MM.1S (cell line): ENCODE measurements around the gene SLC26A4.
"Not testable (repeated sequence)": the region's sequence is repeated elsewhere in the genome, so short reads cannot be mapped to it uniquely, and the experiment has no call there.

Source experiments
- DNase-seq: peaks from one replicate; pipeline ENCODE4 v3.0.0-alpha.2; 2015
- H2AFZ ChIP-seq: fragments of 300-600 bp; sonication (generic); 2 replicates; pipeline ENCODE4 v1.6.0; 2016; ENCODE audit warnings: antibody characterized with exemption, low read length
- H3F3A ChIP-seq: fragments of 300-600 bp; sonication (generic); 2 replicates; pipeline ENCODE4 v1.6.1; 2016; ENCODE audit warnings: mild to moderate bottlenecking, antibody characterized with exemption, low read length, moderate library complexity, mixed read lengths; ENCODE audit not compliant: insufficient read depth
- H3K27ac ChIP-seq: fragments of 300-600 bp; sonication (generic); 2 replicates; pipeline ENCODE4 v1.5.1; 2016; ENCODE audit warnings: mild to moderate bottlenecking, low read length
- H3K27me3 ChIP-seq: fragments of 300-600 bp; sonication (generic); replicated peaks from 2 replicates; pipeline ENCODE4 v1.6.0; 2016; ENCODE audit warnings: low read length; ENCODE audit not compliant: insufficient read depth
- H3K36me3 ChIP-seq: fragments of 300-600 bp; sonication (generic); replicated peaks from 2 replicates; pipeline ENCODE4 v1.6.1; 2016; ENCODE audit warnings: mild to moderate bottlenecking, low read length, mixed read lengths; ENCODE audit not compliant: insufficient read depth
- H3K4me1 ChIP-seq: fragments of 300-600 bp; sonication (generic); 2 replicates; pipeline ENCODE4 v1.6.1; 2016; ENCODE audit warnings: low read length, mixed read lengths
- H3K4me2 ChIP-seq: fragments of 300-600 bp; sonication (generic); 2 replicates; pipeline ENCODE4 v1.6.0; 2016; ENCODE audit warnings: low read depth, low read length
- H3K4me3 ChIP-seq: fragments of 300-600 bp; sonication (generic); 2 replicates; pipeline ENCODE4 v1.5.1; 2016; ENCODE audit warnings: low read length, mixed read lengths
- H3K79me2 ChIP-seq: fragments of 300-600 bp; sonication (generic); 2 replicates; pipeline ENCODE4 v1.6.1; 2016; ENCODE audit warnings: mixed run types, low read length, mixed read lengths
- H3K9ac ChIP-seq: fragments of 300-600 bp; sonication (generic); 2 replicates; pipeline ENCODE4 v1.6.1; 2016; ENCODE audit warnings: low read length, mixed read lengths
- H3K9me2 ChIP-seq: fragments of 300-600 bp; sonication (generic); replicated peaks from 2 replicates; pipeline ENCODE4 v1.6.1; 2016; ENCODE audit warnings: mild to moderate bottlenecking, low read length, mixed read lengths; ENCODE audit not compliant: insufficient read depth
- H3K9me3 ChIP-seq: fragments of 300-600 bp; sonication (generic); replicated peaks from 2 replicates; pipeline ENCODE4 v1.6.1; 2016; ENCODE audit warnings: mild to moderate bottlenecking, low read length, mixed read lengths; ENCODE audit not compliant: insufficient read depth
- H4K20me1 ChIP-seq: fragments of 300-600 bp; sonication (generic); 2 replicates; pipeline ENCODE4 v1.6.1; 2016; ENCODE audit warnings: mild to moderate bottlenecking, low read length, moderate library complexity, mixed read lengths; ENCODE audit not compliant: insufficient read depth
- EZH2 ChIP-seq: fragments of 300-600 bp; sonication (generic); optimal IDR thresholded peaks from 2 replicates; pipeline ENCODE3; 2017; ENCODE audit warnings: low read depth, mild to moderate bottlenecking, antibody characterized with exemption, low read length, mixed read lengths
- EZH2phosphoT487 ChIP-seq: fragments of 300-600 bp; sonication (generic); IDR thresholded peaks from 2 replicates; pipeline ENCODE4 v1.6.1; 2018; ENCODE audit warnings: antibody characterized with exemption, low read length
- TF ChIP-seq, protein P1 (sequence below): fragments of 300-600 bp; sonication (generic); IDR thresholded peaks from 2 replicates; pipeline ENCODE4 v1.5.1; 2016; ENCODE audit warnings: antibody characterized with exemption, low read length, mixed read lengths

Gene SLC26A4

DNA sequence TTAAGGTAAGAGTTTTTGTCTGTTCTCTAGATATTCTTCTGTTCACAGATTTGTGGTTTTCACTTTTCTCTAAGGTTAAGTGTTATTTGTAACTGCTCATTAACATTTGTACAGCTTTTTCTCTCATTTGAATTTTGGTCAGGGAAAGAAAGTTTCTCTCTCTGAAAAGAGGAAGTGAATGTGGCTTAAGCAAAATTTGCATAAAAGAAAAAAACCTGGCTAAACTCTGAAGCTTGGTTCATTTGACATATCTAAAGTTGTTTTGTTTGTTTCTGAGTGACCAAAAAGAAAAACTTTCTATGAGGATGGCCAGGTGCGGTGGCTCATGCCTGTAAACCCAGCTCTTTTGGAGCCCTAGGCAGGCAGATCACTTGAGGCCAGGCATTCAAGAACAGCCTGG lies 22.0 kb upstream of the SLC26A4 start:
- H3K4me1 ChIP-seq = peaks cover 7% of the 10 kb centered on the region; the same call in 1 of the 2 replicates
- H3K9me2 ChIP-seq = no peaks in the 10 kb centered on the region
- H3F3A ChIP-seq = peaks cover 4% of the 10 kb centered on the region; the same call in 1 of the 2 replicates
- DNase-seq = peak; percentile 79
- no peak overlapping the region for H3K27ac ChIP-seq
- H4K20me1 ChIP-seq = no peaks in the 10 kb centered on the region
- no peak overlapping the region for H3K9ac ChIP-seq
- H3K27me3 ChIP-seq = peaks cover 53% of the 10 kb centered on the region
- H3K4me3 ChIP-seq = no peak overlapping the region
- H3K9me3 ChIP-seq = no peaks in the 10 kb centered on the region
- no peak overlapping the region for H3K4me2 ChIP-seq
- H3K36me3 ChIP-seq = no peaks in the 10 kb centered on the region
- H3K79me2 ChIP-seq = no peaks in the 10 kb centered on the region
- no peak overlapping the region for H2AFZ ChIP-seq
- peak; percentile 91; the same call in 1 of the 2 replicates for TF ChIP-seq EZH2phosphoT487
- TF ChIP-seq, protein P1, sequence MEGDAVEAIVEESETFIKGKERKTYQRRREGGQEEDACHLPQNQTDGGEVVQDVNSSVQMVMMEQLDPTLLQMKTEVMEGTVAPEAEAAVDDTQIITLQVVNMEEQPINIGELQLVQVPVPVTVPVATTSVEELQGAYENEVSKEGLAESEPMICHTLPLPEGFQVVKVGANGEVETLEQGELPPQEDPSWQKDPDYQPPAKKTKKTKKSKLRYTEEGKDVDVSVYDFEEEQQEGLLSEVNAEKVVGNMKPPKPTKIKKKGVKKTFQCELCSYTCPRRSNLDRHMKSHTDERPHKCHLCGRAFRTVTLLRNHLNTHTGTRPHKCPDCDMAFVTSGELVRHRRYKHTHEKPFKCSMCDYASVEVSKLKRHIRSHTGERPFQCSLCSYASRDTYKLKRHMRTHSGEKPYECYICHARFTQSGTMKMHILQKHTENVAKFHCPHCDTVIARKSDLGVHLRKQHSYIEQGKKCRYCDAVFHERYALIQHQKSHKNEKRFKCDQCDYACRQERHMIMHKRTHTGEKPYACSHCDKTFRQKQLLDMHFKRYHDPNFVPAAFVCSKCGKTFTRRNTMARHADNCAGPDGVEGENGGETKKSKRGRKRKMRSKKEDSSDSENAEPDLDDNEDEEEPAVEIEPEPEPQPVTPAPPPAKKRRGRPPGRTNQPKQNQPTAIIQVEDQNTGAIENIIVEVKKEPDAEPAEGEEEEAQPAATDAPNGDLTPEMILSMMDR = no peak
- no peak for TF ChIP-seq EZH2

GRCh38 chr7:107639070-107639469 lies 21.6 kb upstream of the SLC26A4 start:
- H3K4me2 ChIP-seq, H3K79me2 ChIP-seq, H3K9ac ChIP-seq, H3K9me2 ChIP-seq, H3F3A ChIP-seq, H3K4me1 ChIP-seq, H3K27ac ChIP-seq, H2AFZ ChIP-seq, DNase-seq, H3K4me3 ChIP-seq, H3K36me3 ChIP-seq, H3K9me3 ChIP-seq, H4K20me1 ChIP-seq: not testable (repeated sequence)
- peaks cover 58% of the 10 kb centered on the region for H3K27me3 ChIP-seq

DNA sequence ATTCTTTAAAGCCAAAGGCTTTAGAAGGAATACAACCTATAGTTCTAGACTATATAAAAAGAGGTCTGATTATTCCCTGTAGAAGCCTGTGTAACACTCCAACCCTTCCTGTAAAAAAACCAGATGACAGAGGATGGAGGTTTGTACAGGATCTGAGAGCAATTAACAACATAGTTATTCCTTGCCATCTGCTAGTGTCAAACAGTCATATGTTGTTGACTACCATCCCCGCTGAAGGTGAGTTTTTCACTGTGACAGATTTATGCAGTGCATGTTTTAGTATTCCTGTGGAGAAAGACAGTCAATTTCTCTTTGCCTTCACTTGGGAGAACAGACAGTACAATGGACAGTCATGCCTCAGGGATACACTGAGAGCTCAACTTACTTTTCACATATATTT lies 19.0 kb upstream of the SLC26A4 start:
- Histone ChIP-seq H3F3A (peaks cover 4% of the 10 kb centered on the region; the same call in 1 of the 2 replicates), H3K36me3 (no peaks in the 10 kb centered on the region), H3K9me3 (no peaks in the 10 kb centered on the region), H4K20me1 (no peaks in the 10 kb centered on the region), H3K27me3 (peaks cover 75% of the 10 kb centered on the region), H3K4me3 (no peak overlapping the region), H3K9ac (no peak overlapping the region), H3K9me2 (no peaks in the 10 kb centered on the region), H3K4me2 (no peak overlapping the region), H3K27ac (no peak overlapping the region), H3K4me1 (peaks cover 7% of the 10 kb centered on the region; the same call in 1 of the 2 replicates), H3K79me2 (no peaks in the 10 kb centered on the region), H2AFZ (no peak overlapping the region)
- DNase-seq = no peak
- TF ChIP-seq EZH2 = no peak
- TF ChIP-seq, protein P1 = no peak
- no peak for TF ChIP-seq EZH2phosphoT487

GRCh38 chr7:107642501-107642900 lies 18.1 kb upstream of the SLC26A4 start:
- no peak for TF ChIP-seq EZH2phosphoT487
- TF ChIP-seq EZH2 = no peak
- TF ChIP-seq, protein P1 = no peak
- DNase-seq = no peak
- no peak overlapping the region for H3K4me3 ChIP-seq
- no peak overlapping the region for H2AFZ ChIP-seq
- H4K20me1 ChIP-seq = no peaks in the 10 kb centered on the region
- H3K9me2 ChIP-seq = no peaks in the 10 kb centered on the region
- H3F3A ChIP-seq = peaks cover 4% of the 10 kb centered on the region; the same call in 1 of the 2 replicates
- H3K36me3 ChIP-seq = no peaks in the 10 kb centered on the region
- H3K4me2 ChIP-seq = no peak overlapping the region
- no peak overlapping the region for H3K27ac ChIP-seq
- no peaks in the 10 kb centered on the region for H3K9me3 ChIP-seq
- no peaks in the 10 kb centered on the region for H3K79me2 ChIP-seq
- peaks cover 7% of the 10 kb centered on the region; the same call in 1 of the 2 replicates for H3K4me1 ChIP-seq
- H3K27me3 ChIP-seq = peaks cover 68% of the 10 kb centered on the region
- H3K9ac ChIP-seq = no peak overlapping the region
